A549 (cell line): ENCODE data around the gene AMZ2. TPM values are rescaled to one million over a fixed set of nuclear protein-coding genes. Genes with fewer than 3 reads are reported as not detected.
A peak's percentile ranks its signal among the peaks of the same experiment; 100 is the strongest.

ENCODE experiments used
- ATAC-seq, 2 experiments: fragments of 200-7000 bp in 1 of 2; fragments of >200 bp in 1 of 2; cut with Nextera tagmentation in 1 of 2; cut with Tn5 transposase in 1 of 2; 3 replicates each; pipeline versions ENCODE4 v1.8.0 to v1.9.1; 2018 to 2020; ENCODE audit warnings: mild to moderate bottlenecking in 1 of 2, moderate library complexity in 1 of 2
- CTCF ChIA-PET: fragments of 300-600 bp; sonication (Branson Sonifier 250); formaldehyde crosslinking; extraction: SDS; loops from one replicate; lab custom pipeline; 2021; ENCODE audit warnings: antibody characterized with exemption, inconsistent platforms; lab: Yijun Ruan, JAX
- POLR2A ChIA-PET: fragments of 350-600 bp; formaldehyde crosslinking; extraction: SDS; loops from one replicate; lab custom pipeline; 2021; ENCODE audit warnings: antibody characterized with exemption, inconsistent platforms; lab: Yijun Ruan, JAX
- DNase-seq, 2 experiments: peaks; one replicate each; pipeline versions ENCODE4 v3.0.0 to v3.0.0-alpha.2; 2011 to 2016; ENCODE audit warnings: low read depth in 1 of 2, low spot score in 1 of 2
- FAIRE-seq: peaks from 2 replicates; lab custom pipeline; 2011; peaks lifted over from hg19 to GRCh38; lab: Jason Lieb, UNC
- H3K27ac ChIP-seq, 2 experiments: fragments of >200 bp; sonication (Bioruptor Twin); formaldehyde crosslinking; 3 replicates each; pipeline ENCODE4 v1.5.1; 2016 to 2017
- H3K4me1 ChIP-seq: fragments of >200 bp; sonication (Bioruptor Twin); formaldehyde crosslinking; 3 replicates; pipeline ENCODE4 v1.6.1; 2016
- H3K4me2 ChIP-seq: fragments of >200 bp; sonication (Bioruptor Twin); formaldehyde crosslinking; 3 replicates; pipeline ENCODE4 v1.6.1; 2016
- H3K4me3 ChIP-seq: fragments of >200 bp; sonication (Bioruptor Twin); formaldehyde crosslinking; 3 replicates; pipeline ENCODE4 v1.5.1; 2016
- H3K9me3 ChIP-seq: fragments of >200 bp; sonication (Bioruptor Twin); formaldehyde crosslinking; 3 replicates; pipeline ENCODE4 v1.6.1; 2016
- CBX8 ChIP-seq: fragments of 200-600 bp; sonication (generic); IDR thresholded peaks from 2 replicates; pipeline ENCODE4 v1.6.1; 2016
- ESRRA ChIP-seq: fragments of 150-350 bp; IDR thresholded peaks from 2 replicates; pipeline ENCODE4 v1.6.1; 2014; ENCODE audit warnings: mild to moderate bottlenecking, low read length, borderline replicate concordance
- HDAC2 ChIP-seq: fragments of 200-600 bp; sonication (generic); IDR thresholded peaks from 2 replicates; pipeline ENCODE4 v1.6.1; 2016
- HOXB5 ChIP-seq: fragments of 250-450 bp; sonication (Bioruptor Pico); IDR thresholded peaks from 2 replicates; pipeline ENCODE4 v1.5.0; 2020; ENCODE audit warnings: mild to moderate bottlenecking, moderate library complexity
- JUN ChIP-seq, 2 experiments: fragments of >200 bp; sonication (Bioruptor Twin); formaldehyde crosslinking; IDR thresholded peaks; 2 replicates in 1 of 2; 3 replicates in 1 of 2; pipeline ENCODE4 v1.6.1; 2016 to 2017
- MAFK ChIP-seq: fragments of 450-650 bp; IDR thresholded peaks from 2 replicates; pipeline ENCODE4 v1.6.1; 2014; ENCODE audit not compliant: partially characterized antibody
- MAZ ChIP-seq: fragments of 150-350 bp; IDR thresholded peaks from 2 replicates; pipeline ENCODE4 v1.6.1; 2014; ENCODE audit warnings: antibody characterized with exemption, low read depth, low read length, borderline replicate concordance
- NPAS2 ChIP-seq: fragments of 250-450 bp; sonication (Bioruptor Pico); IDR thresholded peaks from 2 replicates; pipeline ENCODE4 v1.8.0; 2022; ENCODE audit warnings: mild to moderate bottlenecking, moderate library complexity, borderline replicate concordance
- POLR2A ChIP-seq: IDR thresholded peaks from 2 replicates; pipeline ENCODE4 v1.6.1; 2012; ENCODE audit warnings: mild to moderate bottlenecking, low read length
- POLR2AphosphoS2 ChIP-seq: conservative IDR thresholded peaks from 2 replicates; pipeline ENCODE4 v1.6.1; 2012; ENCODE audit warnings: low read length, improper control_type of control experiment, inconsistent platforms
- RARB ChIP-seq: fragments of 250-450 bp; sonication (Bioruptor Pico); IDR thresholded peaks from 2 replicates; pipeline ENCODE4 v1.8.0; 2021; ENCODE audit warnings: mild to moderate bottlenecking, moderate library complexity
- RCOR1 ChIP-seq: fragments of 150-350 bp; IDR thresholded peaks from 2 replicates; pipeline ENCODE4 v1.6.1; 2014; ENCODE audit warnings: antibody characterized with exemption, low read length, low read depth
- RFX5 ChIP-seq: fragments of 450-650 bp; IDR thresholded peaks from 2 replicates; pipeline ENCODE4 v1.7.1; 2014; ENCODE audit warnings: antibody characterized with exemption, mild to moderate bottlenecking, moderate library complexity
- RNF2 ChIP-seq: fragments of 200-600 bp; sonication (generic); IDR thresholded peaks from 2 replicates; pipeline ENCODE4 v1.6.1; 2016; ENCODE audit warnings: low read depth, mild to moderate bottlenecking, antibody characterized with exemption, moderate library complexity, borderline replicate concordance
- TP53 ChIP-seq: fragments of 250-450 bp; sonication (Bioruptor Pico); IDR thresholded peaks from 2 replicates; pipeline ENCODE4 v1.5.0; 2021; ENCODE audit warnings: mild to moderate bottlenecking, moderate library complexity
- ZFP36 ChIP-seq: fragments of 450-650 bp; IDR thresholded peaks from 2 replicates; pipeline ENCODE4 v1.6.1; 2014; ENCODE audit warnings: borderline replicate concordance; ENCODE audit not compliant: partially characterized antibody
- ZNF302 ChIP-seq: fragments of 250-450 bp; sonication (Bioruptor Pico); IDR thresholded peaks from 2 replicates; pipeline ENCODE4 v1.9.0; 2021; ENCODE audit warnings: inconsistent platforms, mild to moderate bottlenecking, moderate library complexity
- WGBS: methylation state at CpG from one replicate; pipeline ENCODE4 v1.1.6; 2017; ENCODE audit errors: missing lambda C conversion rate; 5-methylcytosine and 5-hydroxymethylcytosine counted together
- polyA plus RNA-seq, 4 experiments: library from polyadenylated mRNA; depleted of rRNA in 3 of 4; stranded (reverse); fragments of >200 nt; fragmentation: RNase III in 1 of 4; extraction: RNeasy Plus Mini Kit Qiagen cat#74134 plus additional on column Dnase treatment in 1 of 4; gene quantifications; 2 replicates in 3 of 4; 3 replicates in 1 of 4; pipeline ENCODE4 v1.2.3, GENCODE V29; 2011 to 2017
- TF ChIP-seq, protein P1 (sequence below): fragments of 450-650 bp; IDR thresholded peaks from 2 replicates; pipeline ENCODE4 v1.6.1; 2014; ENCODE audit warnings: antibody characterized with exemption
- TF ChIP-seq, protein P2 (sequence below): IDR thresholded peaks from 2 replicates; pipeline ENCODE4 v1.6.1; 2012
- TF ChIP-seq, protein P3 (sequence below): IDR thresholded peaks from 2 replicates; pipeline ENCODE4 v1.6.1; 2012
- TF ChIP-seq, protein P4 (sequence below): fragments of 200-600 bp; sonication (generic); IDR thresholded peaks from 2 replicates; pipeline ENCODE4 v1.6.1; 2016; ENCODE audit warnings: antibody characterized with exemption, mild to moderate bottlenecking, moderate library complexity
- TF ChIP-seq, protein P5 (sequence below): fragments of >200 bp; sonication (Bioruptor Twin); formaldehyde crosslinking; IDR thresholded peaks from 3 replicates; pipeline ENCODE4 v1.5.1; 2016

The AMZ2 gene
- polyA plus RNA-seq, 2 of the 4 experiments (the other 2 are of a cell fraction), result 105 to 201 TPM

DNA sequence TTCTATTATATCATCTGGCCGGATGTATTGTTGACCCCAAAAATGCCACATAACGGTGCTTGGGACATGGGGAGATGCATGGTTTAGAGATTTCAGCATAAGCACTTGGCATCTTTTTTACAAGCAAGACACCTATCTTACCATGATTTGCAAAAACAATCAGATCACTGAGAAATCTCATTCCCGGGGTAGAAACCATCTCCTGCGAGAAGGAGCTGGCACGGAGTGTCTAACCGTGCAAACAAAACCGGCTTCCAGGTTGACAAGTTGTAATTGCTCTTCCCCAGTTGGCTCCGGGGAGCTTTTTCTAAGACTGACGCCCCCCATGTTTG lies 42.1 kb downstream of the AMZ2 start:
- Histone ChIP-seq H3K4me1 (peaks cover 9% of the 10 kb centered on the region; the same call in 2 of the 3 replicates), H3K4me2 (no peak overlapping the region; the same call in 2 of the 3 replicates), H3K9me3 (no peaks in the 10 kb centered on the region), H3K27ac (no peak overlapping the region), H3K4me3 (no peak overlapping the region)
- FAIRE-seq (no peak), DNase-seq (no peak), ATAC-seq (no peak)
- ChIA-PET POLR2A (interaction anchor here (1.0 kb wide), 1 partner anchor 142 kb away, joined by 3 read pairs; no protein-coding TSS in a partner anchor), CTCF (interaction anchor here (0.8 to 1.9 kb wide), 5 partner anchors 26 to 109 kb away, joined by 3 to 4 read pairs (median 4); no protein-coding TSS in a partner anchor)
- TF ChIP-seq, protein P1, sequence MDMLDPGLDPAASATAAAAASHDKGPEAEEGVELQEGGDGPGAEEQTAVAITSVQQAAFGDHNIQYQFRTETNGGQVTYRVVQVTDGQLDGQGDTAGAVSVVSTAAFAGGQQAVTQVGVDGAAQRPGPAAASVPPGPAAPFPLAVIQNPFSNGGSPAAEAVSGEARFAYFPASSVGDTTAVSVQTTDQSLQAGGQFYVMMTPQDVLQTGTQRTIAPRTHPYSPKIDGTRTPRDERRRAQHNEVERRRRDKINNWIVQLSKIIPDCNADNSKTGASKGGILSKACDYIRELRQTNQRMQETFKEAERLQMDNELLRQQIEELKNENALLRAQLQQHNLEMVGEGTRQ, result no peak
- TF ChIP-seq TP53 (CRISPR knock-in tag), result no peak
- WGBS, result 75% methylated on average over 9 of the region's 9 CpGs

DNA sequence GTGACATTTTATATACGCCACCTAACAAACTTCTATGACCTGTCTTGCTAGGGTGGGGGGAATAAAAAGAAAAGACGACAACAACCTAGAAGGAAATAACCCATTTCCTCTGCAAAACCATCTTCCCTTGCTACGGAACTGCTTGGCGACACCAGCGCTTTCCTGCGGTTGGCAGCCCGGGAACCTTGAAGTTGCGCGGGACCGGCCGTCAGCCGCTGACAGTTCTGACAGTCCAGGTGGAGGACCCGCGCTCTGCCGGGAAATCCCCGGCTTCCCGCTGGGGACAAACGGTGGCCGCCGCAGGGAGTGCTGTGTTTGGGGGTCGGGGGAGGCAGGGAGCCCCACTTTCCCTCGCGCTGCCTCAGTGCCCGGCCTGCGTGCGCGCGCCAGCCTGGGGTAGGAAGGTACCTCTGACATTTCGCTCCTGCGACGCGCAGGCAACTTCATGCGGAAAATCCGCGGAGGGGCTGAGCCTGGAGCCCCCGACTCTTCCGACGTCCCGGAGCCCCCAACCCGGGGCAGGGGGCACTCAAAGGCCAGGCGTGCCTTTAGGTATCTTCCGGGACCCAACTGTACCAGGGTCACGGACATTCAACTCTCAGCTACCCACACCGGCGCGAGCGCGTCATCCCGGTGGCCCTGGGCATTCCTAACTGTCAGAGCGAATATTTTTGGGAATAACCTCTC lies 42.6 kb downstream of the AMZ2 start:
- Histone ChIP-seq H3K4me3 (peak overlapping the region; percentile 88; the same call in 2 of the 3 replicates), H3K4me1 (peaks cover 9% of the 10 kb centered on the region; the same call in 2 of the 3 replicates), H3K27ac (peak overlapping the region in 1 of 2 experiments; percentile 92; a peak in 2 of 6 replicates), H3K9me3 (no peaks in the 10 kb centered on the region), H3K4me2 (peak overlapping the region; percentile 96)
- no peak for FAIRE-seq
- POLR2A ChIA-PET, result interaction anchor here (0.6 to 2.5 kb wide), 8 partner anchors 14 to 142 kb away, joined by 3 to 23 read pairs (median 4); partner anchors contain the start of gene AMZ2
- 43% methylated on average over 38 of the region's 50 CpGs for WGBS
- ATAC-seq, result no peak
- TF ChIP-seq RFX5, result no peak
- no peak for TF ChIP-seq NPAS2 (CRISPR knock-in tag)
- TF ChIP-seq HDAC2, result peak; percentile 14; the same call in 1 of the 2 replicates
- no peak for TF ChIP-seq ZNF302 (CRISPR knock-in tag)
- TF ChIP-seq MAFK, result no peak
- CTCF ChIA-PET, result interaction anchor here (0.8 to 1.9 kb wide), 5 partner anchors 27 to 109 kb away, joined by 3 to 4 read pairs (median 4); no protein-coding TSS in a partner anchor
- no peak for DNase-seq

DNA sequence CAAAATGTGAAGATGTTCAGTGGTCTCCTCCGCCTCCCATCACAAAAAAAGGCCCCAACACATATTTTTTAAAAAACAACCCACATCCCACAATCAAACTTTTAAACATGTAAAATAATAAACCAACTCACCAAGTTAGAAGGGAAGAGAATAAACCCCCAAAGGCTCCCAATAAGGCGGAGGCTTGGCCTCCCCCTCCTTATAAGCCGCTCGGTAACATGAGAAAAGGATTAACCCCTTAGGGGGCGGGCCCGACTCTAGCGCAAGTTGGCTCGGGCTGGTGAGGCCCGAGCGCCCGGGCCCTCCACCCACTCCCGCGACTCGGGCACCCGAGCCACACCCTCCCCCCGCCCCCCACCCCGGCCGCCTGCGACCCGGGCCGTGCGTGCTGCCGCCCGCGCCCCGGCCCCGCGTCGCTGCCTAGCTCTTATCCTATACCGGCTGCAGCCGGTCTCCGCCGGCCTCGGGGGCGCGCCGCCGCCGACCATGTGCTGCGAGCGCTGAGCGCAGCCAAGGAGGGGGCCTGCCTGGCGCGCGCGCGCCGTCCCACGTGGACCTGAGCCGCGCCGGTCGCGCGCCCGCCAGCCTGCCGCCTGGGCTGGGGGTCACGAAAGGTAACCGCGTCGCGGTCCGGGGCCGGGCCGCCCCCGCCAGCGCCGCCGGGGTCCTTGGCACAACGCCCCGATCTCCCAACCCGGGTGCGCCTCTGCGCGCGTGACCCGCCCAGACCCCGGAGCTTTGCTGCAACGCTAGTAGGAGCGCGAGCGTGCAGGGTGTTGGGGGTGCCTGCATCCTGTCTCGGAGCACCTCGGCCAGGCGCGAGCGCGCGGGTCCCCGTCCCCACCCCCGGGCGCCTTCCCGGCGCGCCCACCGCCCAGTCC lies 43.4 kb downstream of the AMZ2 start, which contains the start of the genes ARSG and SLC16A6:
Gene ARSG, plus strand, starts transcription at position 541 of the 881 bp plus-strand sequence. CDS start 15,999 bp downstream, outside the sequence.
Gene SLC16A6, minus strand, starts transcription at position 173 of the 881 bp plus-strand sequence. CDS start 12,807 bp downstream, outside the sequence.
- H3K4me1 ChIP-seq, result peaks cover 9% of the 10 kb centered on the region; the same call in 2 of the 3 replicates
- ATAC-seq (peak; percentile 54 to 64), DNase-seq (peak; percentile 65 to 74), FAIRE-seq (no peak)
- ChIA-PET POLR2A (interaction anchor here (0.6 to 2.5 kb wide), 9 partner anchors 13 to 110 kb away, joined by 3 to 23 read pairs (median 3); partner anchors contain the start of gene AMZ2), CTCF (interaction anchor here (1.0 to 2.3 kb wide), 8 partner anchors 27 to 162 kb away, joined by 3 to 11 read pairs (median 6); no protein-coding TSS in a partner anchor)
- peak within 1 kb of the TSS; percentile 96 for H3K4me2 ChIP-seq
- H3K9me3 ChIP-seq, result no peaks in the 10 kb centered on the region
- H3K27ac ChIP-seq, result peak within 1 kb of the TSS; percentile 87 to 92
- 1% methylated on average over 34 of the region's 96 CpGs for WGBS
- peak within 1 kb of the TSS; percentile 88 for H3K4me3 ChIP-seq
- TF ChIP-seq POLR2A (peak; percentile 58), RFX5 (no peak), POLR2AphosphoS2 (no peak), RNF2 (no peak; the same call in 1 of the 2 replicates), RCOR1 (no peak), ESRRA (no peak), MAZ (no peak), ZFP36 (no peak), MAFK (no peak), RARB (CRISPR knock-in tag) (no peak), CBX8 (no peak), HOXB5 (CRISPR knock-in tag) (no peak), JUN (IDR thresholded peaks at IDR 0.05) (no peak; a peak in 2 of 5 replicates)
- TF ChIP-seq, protein P2, sequence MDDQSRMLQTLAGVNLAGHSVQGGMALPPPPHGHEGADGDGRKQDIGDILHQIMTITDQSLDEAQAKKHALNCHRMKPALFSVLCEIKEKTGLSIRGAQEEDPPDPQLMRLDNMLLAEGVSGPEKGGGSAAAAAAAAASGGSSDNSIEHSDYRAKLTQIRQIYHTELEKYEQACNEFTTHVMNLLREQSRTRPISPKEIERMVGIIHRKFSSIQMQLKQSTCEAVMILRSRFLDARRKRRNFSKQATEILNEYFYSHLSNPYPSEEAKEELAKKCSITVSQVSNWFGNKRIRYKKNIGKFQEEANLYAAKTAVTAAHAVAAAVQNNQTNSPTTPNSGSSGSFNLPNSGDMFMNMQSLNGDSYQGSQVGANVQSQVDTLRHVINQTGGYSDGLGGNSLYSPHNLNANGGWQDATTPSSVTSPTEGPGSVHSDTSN, result no peak
- TF ChIP-seq, protein P3, sequence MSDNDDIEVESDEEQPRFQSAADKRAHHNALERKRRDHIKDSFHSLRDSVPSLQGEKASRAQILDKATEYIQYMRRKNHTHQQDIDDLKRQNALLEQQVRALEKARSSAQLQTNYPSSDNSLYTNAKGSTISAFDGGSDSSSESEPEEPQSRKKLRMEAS, result peak; percentile 80
- TF ChIP-seq, protein P4, sequence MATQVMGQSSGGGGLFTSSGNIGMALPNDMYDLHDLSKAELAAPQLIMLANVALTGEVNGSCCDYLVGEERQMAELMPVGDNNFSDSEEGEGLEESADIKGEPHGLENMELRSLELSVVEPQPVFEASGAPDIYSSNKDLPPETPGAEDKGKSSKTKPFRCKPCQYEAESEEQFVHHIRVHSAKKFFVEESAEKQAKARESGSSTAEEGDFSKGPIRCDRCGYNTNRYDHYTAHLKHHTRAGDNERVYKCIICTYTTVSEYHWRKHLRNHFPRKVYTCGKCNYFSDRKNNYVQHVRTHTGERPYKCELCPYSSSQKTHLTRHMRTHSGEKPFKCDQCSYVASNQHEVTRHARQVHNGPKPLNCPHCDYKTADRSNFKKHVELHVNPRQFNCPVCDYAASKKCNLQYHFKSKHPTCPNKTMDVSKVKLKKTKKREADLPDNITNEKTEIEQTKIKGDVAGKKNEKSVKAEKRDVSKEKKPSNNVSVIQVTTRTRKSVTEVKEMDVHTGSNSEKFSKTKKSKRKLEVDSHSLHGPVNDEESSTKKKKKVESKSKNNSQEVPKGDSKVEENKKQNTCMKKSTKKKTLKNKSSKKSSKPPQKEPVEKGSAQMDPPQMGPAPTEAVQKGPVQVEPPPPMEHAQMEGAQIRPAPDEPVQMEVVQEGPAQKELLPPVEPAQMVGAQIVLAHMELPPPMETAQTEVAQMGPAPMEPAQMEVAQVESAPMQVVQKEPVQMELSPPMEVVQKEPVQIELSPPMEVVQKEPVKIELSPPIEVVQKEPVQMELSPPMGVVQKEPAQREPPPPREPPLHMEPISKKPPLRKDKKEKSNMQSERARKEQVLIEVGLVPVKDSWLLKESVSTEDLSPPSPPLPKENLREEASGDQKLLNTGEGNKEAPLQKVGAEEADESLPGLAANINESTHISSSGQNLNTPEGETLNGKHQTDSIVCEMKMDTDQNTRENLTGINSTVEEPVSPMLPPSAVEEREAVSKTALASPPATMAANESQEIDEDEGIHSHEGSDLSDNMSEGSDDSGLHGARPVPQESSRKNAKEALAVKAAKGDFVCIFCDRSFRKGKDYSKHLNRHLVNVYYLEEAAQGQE, result peak; percentile 27; the same call in 1 of the 2 replicates
- TF ChIP-seq, protein P5, sequence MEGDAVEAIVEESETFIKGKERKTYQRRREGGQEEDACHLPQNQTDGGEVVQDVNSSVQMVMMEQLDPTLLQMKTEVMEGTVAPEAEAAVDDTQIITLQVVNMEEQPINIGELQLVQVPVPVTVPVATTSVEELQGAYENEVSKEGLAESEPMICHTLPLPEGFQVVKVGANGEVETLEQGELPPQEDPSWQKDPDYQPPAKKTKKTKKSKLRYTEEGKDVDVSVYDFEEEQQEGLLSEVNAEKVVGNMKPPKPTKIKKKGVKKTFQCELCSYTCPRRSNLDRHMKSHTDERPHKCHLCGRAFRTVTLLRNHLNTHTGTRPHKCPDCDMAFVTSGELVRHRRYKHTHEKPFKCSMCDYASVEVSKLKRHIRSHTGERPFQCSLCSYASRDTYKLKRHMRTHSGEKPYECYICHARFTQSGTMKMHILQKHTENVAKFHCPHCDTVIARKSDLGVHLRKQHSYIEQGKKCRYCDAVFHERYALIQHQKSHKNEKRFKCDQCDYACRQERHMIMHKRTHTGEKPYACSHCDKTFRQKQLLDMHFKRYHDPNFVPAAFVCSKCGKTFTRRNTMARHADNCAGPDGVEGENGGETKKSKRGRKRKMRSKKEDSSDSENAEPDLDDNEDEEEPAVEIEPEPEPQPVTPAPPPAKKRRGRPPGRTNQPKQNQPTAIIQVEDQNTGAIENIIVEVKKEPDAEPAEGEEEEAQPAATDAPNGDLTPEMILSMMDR, result no peak
